C4-2B (cell line): ENCODE results near the gene FA2H.

Experiments used
- ZFX ChIP-seq: fragments of 450-650 bp; IDR thresholded peaks from 2 replicates; pipeline ENCODE4 v1.6.1; 2017
- TF ChIP-seq, protein P1 (sequence below): fragments of 450-650 bp; conservative IDR thresholded peaks from 2 replicates; pipeline ENCODE4 v1.5.1; 2017; ENCODE audit warnings: mild to moderate bottlenecking

DNA sequence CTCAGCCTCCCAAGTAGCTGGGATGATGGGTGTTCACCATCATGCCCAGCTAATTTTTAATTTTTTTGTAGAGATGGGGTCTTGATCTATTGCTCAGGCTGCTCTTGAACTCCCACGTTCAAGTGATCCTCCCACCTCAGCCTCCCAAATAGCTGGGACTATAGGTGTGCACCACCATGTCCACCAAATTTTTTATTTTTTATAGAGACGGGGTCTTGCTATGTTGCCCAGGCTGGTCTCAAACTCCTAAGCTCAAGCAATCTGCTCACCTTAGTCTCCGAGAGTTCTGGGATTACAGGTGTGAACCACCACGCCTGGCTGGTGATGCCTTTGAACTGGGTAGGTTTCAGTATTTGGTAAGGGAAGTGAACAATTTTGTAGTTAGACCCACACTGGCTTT is 30.1 kb downstream of the FA2H start:
- TF ChIP-seq, protein P1, sequence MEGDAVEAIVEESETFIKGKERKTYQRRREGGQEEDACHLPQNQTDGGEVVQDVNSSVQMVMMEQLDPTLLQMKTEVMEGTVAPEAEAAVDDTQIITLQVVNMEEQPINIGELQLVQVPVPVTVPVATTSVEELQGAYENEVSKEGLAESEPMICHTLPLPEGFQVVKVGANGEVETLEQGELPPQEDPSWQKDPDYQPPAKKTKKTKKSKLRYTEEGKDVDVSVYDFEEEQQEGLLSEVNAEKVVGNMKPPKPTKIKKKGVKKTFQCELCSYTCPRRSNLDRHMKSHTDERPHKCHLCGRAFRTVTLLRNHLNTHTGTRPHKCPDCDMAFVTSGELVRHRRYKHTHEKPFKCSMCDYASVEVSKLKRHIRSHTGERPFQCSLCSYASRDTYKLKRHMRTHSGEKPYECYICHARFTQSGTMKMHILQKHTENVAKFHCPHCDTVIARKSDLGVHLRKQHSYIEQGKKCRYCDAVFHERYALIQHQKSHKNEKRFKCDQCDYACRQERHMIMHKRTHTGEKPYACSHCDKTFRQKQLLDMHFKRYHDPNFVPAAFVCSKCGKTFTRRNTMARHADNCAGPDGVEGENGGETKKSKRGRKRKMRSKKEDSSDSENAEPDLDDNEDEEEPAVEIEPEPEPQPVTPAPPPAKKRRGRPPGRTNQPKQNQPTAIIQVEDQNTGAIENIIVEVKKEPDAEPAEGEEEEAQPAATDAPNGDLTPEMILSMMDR = no peak
- no peak for TF ChIP-seq ZFX
